ENCODE results near the gene GPRC5D.
A peak's percentile ranks its signal among the peaks of the same experiment; 100 is the strongest.

Gene GPRC5D

DNA sequence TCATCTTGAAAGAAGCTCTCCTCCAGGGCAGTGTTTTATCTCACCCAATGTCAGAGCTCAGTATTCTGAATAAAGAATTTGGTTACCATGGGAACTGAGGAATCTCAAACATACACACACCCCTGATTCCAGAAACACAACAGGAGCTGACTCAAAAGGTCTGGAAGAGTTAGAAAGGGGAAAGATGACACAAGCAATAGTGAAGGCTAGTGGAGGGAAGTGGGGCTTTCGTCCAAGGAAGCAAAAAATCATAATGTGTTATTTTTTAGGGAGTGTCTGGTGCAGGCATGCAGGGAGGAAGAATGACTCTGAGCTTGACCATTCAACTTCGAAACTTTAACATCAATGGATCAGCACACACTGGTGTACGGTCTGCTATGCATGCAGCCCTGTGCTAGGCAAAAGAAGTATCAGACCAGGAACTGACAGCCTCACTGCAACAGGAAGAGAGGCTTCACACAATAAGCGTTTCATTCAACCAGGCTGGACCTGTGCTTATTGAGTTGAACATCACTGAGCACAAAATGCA, 27.8 kb upstream of the GPRC5D start:
- DNase-seq (ENCODE audit: low read depth): peak; percentile 84

- no peak for DNase-seq (ENCODE audit: low read depth)
Measured at GRCh38 chr12:12979126-12979525, 27.2 kb upstream of the GPRC5D start.

DNA sequence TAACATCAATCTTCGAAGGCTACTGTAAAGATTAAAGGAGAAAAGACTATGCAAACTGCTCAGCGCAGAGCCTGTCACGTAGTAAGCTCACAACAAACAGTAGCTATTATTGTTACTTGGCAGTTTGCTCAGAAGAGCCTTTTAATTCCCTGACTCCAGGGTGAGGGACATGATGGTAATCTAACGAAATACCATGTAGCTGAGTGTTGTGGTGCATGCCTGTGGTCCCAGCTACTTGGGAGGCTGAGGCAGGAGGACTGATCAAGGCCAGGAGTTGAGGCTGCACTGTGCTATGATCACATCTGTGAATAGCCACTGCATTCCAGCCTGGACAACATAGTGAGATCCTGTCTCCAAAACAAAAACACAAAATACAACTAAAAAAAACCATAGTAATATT, 25.3 kb upstream of the GPRC5D start:
- no peak for DNase-seq (ENCODE audit: low read depth)

DNA sequence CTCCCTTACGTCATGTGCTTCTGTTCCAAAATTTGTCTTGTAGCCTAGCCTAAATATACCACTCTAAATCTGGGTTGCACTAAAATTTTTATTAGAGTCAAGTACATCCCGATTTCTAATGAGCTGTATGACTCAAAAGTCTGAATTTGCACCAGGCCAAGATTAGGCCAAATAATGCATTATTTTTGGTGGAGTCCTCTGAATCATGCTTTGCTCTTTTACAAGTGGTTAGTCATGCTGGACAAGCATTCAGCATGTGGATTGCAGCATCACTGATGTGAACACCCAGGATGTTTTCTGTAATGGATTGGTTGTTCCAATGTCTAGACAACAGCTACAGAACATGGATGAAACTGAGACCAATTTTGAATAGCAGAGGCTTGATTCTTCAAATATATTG, 24.4 kb upstream of the GPRC5D start:
- peak; percentile 92 for DNase-seq (ENCODE audit: low read depth)

DNA sequence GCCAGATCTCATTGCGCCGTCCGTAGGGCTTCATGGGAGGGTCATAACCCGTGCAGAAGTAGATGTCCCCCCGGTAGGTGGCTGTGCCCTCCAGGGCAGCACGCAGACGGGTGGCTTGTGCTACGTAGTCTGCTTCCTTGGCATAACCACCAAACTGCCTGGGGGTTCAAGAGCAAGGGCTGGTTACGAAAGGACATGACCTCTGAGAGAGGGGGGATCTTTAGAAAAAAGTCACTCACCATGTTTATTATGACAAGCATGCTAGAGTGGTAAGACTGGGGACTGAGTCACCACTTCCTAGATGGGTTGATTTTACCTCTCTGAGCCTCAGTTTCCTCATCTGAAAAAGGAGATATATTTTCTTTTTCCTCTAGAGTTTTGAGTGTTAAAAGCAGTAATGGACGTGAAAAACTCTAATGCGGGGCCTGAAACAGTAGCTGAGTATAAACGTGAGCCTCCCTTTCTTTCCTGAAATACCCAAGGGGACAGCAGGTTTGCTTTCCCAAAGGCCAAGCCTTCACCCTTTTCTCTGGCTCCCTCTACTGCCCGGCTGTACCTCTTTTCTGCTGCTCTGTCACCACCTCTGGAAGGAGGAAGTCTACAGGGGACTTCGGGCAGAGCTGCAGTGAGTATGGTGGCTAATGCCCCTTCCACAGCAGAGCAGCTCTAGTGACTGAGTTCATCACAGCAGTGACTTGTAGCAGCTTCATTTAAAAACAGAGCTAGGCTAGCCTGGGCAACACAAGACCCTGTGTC, 23.5 kb upstream of the GPRC5D start:
- no peak for DNase-seq (ENCODE audit: low read depth)

- no peak for DNase-seq (ENCODE audit: low read depth)
Measured at GRCh38 chr12:12974211-12974610, 22.2 kb upstream of the GPRC5D start.

GRCh38 chr12:12973019-12973418, 21.0 kb upstream of the GPRC5D start:
- DNase-seq (ENCODE audit: low read depth): no peak

- no peak for DNase-seq (ENCODE audit: low read depth)
Measured at GRCh38 chr12:12965836-12966235, 13.9 kb upstream of the GPRC5D start.

- no peak for DNase-seq (ENCODE audit: low read depth)
Measured at GRCh38 chr12:12964255-12964654, 12.3 kb upstream of the GPRC5D start.

DNA sequence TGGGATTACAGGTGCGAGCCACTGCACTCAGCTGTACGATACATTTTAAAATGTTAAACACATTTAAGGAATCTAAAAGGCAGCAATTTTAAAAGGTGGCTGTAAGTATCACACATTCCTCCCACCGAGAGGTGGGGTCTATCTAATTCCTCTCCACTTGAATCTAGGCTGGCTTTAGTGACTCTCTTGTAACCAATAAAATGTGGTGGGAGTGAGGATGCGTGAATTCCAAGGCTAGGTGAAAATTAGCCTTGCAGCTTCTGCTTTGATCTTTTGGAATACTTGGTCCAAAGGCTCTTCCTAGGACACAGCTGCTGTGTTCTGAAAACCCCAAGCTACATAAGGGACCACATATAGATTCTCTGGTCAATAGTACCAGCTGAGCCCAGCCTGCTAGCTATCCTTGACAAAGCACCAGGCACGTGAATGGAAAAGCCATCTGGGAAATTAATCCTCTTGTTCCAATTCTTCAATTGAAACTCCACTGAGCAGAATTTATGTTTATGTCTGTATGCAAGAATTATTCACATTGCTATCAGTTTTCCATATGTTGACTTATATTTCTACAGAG, 8.8 kb upstream of the GPRC5D start:
- DNase-seq (ENCODE audit: low read depth): no peak

DNA sequence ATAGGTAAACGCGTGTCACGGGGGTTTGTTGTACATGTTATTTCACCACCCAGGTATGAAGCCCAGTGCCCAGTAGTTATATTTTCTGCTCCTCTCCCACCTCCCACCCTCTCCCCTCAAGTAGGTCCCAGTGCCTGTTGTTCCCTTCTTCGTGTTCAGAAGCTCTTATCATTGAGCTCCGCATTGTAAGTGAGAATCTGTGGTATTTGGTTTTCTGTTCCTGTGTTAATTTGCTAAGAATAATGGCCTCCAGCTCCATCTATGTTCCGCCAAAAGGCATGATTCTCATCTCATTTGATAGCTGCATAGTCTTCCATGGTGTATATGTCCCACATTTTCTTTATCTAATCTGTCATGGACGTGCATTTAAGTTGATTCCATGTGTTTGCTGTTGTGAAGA, 6.9 kb upstream of the GPRC5D start:
- no peak for DNase-seq (ENCODE audit: low read depth)

GRCh38 chr12:12954878-12955625, 3.1 kb upstream of the GPRC5D start:
- no peak for DNase-seq (ENCODE audit: low read depth)

DNA sequence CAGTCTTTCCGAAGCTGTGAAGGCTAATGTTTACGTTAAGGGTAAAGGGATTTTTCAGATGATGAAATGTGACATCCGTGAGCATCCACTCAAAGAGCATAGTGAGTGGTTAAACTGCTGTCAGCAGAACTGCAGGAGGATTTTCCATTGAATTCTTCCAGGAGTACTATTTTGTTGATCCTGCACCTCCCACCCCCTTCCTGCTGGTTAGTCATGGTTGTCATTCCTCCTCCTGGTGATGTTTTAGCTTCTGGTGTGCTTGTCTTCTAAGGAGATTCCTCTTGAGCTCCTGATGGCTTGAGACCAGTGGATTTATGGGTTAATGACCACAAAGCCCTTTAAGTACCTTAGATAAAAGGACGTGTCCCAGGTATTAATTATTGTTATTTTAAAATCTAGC, 2.4 kb upstream of the GPRC5D start:
- DNase-seq (ENCODE audit: low read depth): peak; percentile 18

- DNase-seq (ENCODE audit: low read depth): no peak
Measured at GRCh38 chr12:12951504-12951903, 466 bp downstream of the GPRC5D start.

DNA sequence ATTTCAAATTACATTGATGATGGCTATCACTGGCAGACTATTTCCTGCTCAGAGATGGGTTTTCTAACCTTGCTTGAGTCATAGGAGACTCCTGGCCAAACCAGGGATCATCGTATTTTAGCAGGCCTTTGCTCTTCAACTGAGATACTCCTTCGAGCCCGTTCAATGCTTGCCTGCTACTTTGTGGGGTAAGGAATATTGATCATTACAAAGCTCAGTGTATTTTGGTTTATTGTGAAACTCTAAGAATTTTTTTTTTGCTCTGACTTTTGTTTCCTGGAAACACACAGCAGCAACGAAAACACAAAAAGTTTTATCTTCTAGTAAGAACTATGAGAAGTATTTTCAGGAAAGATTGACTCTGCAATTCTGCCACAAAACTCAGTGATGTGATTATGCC, 4.1 kb downstream of the GPRC5D start:
- DNase-seq (ENCODE audit: low read depth): no peak

- DNase-seq (ENCODE audit: low read depth): no peak
Measured at GRCh38 chr12:12946686-12947355, 5.1 kb downstream of the GPRC5D start.

- DNase-seq (ENCODE audit: low read depth): no peak
Measured at GRCh38 chr12:12945591-12945990, 6.4 kb downstream of the GPRC5D start.

GRCh38 chr12:12943586-12944260, 8.2 kb downstream of the GPRC5D start:
- no peak for DNase-seq (ENCODE audit: low read depth)

- no peak for DNase-seq (ENCODE audit: low read depth)
Measured at GRCh38 chr12:12941450-12942350, 10.3 kb downstream of the GPRC5D start.

- no peak for DNase-seq (ENCODE audit: low read depth)
Measured at GRCh38 chr12:12939888-12940287, 12.1 kb downstream of the GPRC5D start.

DNA sequence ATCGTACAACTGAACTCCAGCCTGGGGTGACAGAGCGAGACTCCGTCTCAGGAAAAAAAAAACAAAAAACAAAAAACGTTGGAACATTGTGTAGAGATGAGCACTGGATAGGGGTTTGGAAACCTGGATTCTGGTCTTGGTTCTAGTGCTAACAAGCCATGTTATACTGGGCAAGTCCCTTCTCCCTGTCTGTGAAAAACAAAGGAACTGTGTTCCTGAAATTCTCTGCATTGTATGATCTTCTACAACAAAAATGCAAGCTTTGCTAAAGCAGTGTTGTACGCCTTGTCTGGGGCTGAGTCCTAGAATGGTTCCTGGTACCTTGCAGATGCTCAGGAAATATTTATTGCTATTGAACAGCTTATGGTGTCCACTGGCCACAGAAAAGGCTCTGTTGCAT, 13.4 kb downstream of the GPRC5D start:
- DNase-seq (ENCODE audit: low read depth): no peak
